ENCODE data around the gene TOM1L1.

TOM1L1 gene

DNA sequence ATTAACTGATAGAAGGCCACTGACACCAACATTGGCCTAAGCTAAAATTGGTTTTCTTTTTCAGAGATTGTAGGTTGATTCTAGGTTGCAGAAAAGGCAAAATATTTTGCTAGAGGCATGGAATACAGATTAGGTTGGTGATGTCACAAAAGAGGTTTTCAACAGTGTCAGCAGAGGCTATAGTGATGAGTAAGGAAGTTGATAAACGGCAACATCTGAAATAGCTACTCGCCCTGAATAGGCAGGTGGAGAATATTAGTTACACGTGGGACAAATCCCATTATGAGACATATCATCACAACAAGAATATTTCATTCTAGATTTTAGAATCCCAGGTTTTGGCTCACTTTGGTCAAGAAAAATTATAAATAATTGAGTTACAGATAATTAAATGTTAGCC lies 1.5 kb upstream of the TOM1L1 start:
- no peak for DNase-seq

DNA sequence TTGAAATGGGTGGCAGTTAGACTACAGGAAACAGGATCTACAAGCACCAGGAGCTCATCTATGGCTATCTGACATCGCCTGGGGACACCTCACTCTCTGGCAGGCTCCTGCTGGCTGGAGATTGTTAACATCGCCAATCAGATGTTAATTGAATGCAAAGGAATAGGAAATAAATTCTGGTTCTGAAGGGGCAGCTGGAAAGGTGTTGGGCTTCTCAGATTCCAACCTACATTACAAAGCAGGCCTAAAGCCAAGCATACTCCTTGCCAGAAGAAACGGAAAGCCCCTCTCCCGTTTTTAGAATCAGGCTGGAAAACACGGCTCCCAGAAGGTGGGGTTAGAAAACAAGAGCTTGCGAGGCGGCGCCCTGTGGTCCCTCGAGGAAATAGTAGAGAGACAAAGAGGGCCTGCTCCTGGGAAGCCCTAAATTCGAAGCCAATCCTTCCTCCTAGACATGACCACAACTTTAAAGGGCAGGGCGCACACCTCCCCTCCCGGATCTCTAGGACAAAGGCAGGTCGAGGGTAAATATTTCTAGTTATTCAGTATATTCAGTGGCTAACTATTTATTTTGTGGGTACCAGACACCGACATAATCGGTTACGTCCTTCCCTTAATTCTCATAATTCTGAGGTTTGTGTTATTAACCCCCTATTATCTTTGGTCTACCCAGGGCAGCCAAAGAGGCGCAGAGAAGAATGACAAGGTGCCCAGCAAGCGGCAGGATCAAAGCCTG lies 763 bp upstream of the TOM1L1 start:
- DNase-seq = no peak

DNA sequence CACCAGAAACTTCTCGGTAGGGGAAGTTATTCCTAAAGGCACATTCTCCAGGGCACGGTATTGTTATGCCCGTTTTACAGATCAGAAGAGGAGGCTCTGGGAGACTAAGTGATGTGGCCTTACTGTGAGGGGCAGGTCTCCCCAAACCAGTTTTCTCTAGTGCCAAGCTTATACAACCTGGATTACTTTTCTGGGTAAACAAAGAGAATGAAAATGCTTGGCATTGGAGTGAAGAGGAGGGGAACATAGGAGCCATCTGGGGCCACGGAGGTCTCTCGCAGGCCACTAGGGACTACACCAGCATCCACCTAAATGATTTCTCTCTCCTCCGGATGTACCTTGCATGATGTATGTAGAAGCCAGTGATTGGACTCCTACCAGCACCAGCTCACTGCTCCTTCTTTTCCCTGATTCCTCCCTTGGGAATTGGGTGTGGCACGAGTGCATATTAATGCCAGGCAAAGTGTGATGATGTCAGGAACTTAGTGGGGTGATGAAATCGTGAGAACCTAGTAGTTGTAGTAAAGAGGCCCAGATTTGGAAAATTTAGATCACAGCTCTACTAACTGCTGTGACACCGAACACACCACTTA lies 674 bp downstream of the TOM1L1 start:
- no peak for DNase-seq

DNA sequence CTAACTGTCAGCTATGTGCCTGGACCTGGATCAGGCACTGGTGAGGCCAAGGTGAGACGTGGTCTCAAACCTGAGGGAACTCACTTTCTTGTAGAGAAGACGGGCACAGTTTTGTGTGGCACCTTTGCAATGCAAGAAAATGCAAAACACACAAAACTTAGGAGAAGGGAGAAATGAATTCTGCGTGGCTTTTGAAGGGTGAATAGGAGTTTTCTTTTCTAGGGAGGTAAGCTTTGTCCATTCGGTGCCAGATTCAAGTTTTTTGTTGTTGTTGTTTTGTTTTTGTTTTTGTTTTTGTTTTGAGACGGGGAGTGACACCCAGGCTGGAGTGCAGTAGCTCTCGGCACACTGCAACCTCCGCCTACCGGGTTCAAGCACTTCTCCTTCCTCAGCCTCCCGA lies 1.4 kb downstream of the TOM1L1 start:
- no peak for DNase-seq

DNA sequence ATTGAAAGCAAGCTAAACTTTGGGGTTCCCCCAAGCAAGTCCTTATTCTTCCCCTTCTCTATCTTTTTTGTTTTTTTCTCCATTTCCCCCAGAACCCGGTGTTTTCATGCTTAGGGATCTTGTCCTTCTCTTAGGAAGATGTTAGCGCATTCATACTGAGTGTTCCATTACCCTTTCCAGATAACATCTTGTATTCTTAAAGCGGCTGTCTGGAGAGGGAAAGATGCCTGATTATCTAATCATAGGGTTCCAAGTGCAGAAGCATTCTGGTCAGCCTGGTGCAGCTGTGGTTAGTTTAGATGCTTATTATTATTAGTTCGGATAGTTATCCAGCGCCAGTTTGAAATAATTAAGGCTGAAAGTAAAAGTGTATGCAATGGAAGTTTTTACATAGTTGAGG lies 2.0 kb downstream of the TOM1L1 start:
- no peak for DNase-seq

DNA sequence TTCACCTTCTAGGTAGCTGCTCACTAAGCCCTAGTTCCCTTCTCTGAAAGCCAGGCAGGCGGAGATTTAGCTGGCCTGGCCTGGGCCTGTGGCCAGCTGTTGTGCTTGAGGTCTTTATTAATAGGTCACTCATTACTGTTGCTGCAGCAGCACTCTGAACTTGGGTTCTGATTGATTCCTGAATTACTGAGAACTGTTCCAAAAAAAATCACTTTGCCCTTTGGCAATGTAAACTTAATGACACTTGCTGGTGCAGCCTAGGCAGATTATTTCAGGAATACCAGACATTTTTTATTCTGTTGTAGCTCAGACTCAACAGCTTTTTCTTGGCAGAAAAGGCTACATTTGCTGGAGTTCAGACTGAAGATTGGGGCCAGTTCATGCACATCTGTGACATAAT lies 2.7 kb downstream of the TOM1L1 start:
- no peak for DNase-seq

DNA sequence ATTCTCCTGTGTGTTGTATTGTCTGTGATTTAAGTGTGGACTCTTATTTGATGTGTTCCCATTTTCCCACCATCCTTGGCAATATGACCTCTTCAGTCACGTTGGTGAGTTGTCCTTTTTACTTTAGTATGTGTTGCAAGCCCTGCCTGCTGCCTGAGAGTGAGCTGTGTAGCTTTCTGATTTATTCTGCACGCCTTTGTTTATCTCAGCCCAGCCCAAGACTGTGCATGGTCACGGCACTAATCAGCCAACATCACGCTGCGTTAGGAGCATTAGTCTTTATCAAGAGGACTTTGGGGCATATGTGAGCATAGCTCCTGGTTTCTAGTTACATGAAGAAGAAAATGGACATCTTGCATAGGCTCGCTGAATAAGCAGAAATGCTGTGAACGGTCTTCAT lies 6.0 kb downstream of the TOM1L1 start:
- no peak for DNase-seq

DNA sequence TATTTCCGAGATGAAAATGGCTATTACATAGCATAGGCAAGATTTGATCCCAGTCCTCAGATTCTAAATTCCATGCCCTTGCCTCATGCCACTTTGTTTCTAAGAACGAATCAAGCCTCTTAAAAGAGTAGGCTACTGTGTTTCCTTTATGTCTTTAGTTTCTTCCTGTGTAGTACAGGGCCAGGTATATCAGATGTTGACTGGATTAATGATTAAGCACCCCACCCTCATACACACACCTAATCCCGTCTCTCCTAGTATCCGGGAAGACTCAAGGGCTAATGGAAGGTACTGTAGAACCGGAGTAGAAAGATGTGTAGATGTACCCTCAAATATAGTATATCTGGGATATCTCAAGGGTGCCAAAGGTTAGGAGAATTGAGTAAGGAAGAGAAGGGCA lies 6.7 kb downstream of the TOM1L1 start:
- DNase-seq = no peak

DNA sequence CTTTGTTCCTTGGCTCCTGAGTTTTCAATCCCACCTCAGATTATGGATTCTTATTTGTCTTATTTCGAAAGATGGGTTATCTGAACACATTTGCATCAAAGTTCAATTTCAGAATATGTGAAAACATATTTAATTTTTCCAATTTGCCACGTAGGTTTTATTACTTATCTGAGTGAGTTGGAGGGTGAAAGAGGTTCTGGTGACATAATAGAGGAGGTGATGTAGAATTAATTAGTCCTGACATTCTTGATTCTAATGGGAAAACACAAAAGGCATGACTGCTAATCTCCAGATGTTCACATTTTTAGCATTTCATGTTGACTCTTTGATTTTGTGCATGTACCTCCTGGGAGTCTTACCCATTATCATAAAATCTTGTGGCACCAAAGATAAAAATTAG lies 9.1 kb downstream of the TOM1L1 start:
- DNase-seq = no peak

DNA sequence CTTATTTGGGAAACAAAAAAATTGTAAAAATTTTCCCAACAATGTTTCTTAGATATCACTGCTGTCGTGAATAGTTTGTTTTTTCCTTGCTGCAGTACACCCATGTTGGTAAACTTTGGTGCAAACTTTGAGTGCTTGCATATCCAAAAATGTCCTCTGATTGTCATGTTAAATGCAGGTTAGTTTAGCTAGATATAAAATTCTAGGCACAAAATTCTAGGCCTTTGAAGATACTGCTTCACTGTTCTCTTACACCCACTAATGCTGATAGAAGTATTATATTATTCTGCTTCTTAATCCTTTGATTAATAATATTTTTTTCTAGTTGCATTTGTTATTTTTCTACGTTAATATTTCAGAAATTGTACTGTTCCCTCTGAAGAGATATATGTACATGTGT lies 16.1 kb downstream of the TOM1L1 start:
- DNase-seq = no peak

DNA sequence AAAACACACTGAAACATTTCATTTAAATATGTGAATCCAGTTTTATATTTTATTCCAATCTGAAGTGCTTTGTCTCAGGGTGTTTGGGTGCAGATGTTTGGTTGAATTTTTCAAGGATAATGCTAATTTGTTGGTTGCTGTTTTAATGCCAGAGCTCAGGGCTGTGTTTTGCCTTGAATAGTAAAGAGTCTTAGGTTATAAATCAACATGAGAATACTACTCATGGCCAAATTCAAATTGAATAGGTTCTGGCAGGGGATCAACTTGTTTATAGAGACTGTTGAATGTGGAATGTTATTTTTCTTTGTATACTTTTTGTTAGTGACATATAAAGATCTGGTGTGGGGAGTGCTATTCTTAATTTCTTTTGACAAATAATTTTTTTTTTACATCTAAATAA lies 18.8 kb downstream of the TOM1L1 start:
- no peak for DNase-seq

DNA sequence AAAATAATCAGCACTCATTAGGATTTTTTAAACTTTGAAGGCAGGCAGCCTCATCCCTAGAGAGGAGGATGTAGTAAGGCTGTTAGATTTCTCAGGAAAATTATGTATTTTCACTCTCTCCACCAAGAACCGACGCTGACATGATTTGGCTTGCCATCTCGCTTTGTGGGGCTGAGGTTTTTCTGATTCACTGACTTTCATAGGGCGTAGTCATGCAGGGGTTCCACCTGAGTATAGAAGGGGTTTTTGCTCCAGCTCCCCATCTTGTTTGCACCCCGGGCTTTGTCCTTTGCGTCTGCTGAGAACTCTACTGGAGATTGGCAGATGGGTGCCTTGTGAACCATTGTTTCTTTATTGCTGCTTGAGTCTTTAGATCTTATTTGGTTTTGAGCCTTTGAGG lies 20.2 kb downstream of the TOM1L1 start:
- DNase-seq = no peak

DNA sequence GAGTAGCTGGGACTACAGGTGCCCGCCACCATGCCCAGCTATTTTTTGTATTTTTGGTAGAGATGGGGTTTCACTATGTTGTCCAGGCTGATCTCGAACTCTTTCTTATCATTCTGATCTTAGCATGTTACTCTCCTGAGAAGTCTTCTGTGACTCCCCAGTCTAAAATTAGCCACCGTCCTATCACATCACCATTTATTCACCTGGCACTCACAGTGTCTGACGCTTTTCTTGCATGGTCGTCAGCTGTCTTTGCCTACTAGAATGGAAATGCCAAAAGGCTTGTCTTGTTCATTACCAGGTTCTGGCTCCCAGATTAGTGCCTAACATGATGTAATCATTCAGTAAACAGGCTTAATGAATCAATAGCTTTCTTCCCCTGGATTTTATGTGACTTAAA lies 23.8 kb downstream of the TOM1L1 start:
- DNase-seq = no peak

DNA sequence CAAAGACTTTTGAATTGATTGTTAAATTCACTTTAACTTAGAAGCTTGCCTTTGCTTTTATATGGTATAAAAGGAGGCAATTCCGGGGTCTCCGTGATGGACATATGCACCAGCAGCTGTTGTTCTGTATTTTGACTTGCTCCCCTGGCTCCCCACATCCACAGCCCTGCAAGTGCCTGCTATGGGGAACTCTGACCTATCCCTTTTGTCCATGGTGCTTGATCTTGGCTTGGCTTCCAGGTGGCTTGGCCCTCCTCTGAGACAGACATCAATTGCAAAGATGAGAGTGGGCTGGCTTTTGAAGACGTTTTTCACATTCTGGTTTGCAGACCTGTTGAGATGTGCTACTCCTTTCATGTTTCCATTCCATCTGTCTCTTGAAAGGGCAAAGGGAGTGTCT lies 26.9 kb downstream of the TOM1L1 start:
- DNase-seq = no peak

DNA sequence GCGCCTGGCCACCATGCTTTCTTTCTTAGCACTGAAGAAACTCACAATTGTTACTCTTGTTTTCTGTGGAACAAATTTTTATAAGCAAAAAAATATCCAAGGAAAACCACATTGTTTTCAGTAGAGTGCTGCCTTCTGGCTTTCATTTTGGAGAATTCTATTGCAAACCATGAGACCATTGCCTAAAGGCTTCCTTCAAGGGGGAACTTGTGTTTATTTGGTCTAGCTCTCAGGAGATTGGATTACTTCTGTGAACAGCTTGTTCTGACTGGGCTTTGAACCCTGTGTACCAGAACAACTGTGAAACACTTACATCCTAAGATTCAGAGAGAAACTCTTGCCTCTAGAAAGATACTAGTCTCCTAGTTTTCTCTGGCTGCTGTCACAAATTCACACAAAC lies 32.1 kb downstream of the TOM1L1 start:
- no peak for DNase-seq

DNA sequence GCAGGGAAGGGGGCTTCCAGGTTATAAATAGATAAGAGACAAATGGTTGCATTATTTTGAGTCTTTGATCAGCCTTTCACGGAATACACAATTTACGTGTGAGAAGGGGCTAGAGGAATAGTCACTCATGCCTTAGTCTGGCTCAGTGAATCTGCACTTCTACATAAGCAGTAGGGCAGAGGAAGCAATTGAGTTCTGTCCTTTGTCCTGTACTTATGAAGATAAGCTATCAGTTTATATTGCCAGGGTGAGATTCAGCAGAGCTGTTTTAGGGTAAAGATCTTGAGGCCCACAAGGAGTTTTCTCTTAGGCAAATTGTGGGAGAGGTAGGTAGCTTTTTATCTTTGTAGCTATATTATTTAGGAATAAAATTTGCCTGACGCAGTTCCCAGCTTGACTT lies 33.3 kb downstream of the TOM1L1 start:
- no peak for DNase-seq

DNA sequence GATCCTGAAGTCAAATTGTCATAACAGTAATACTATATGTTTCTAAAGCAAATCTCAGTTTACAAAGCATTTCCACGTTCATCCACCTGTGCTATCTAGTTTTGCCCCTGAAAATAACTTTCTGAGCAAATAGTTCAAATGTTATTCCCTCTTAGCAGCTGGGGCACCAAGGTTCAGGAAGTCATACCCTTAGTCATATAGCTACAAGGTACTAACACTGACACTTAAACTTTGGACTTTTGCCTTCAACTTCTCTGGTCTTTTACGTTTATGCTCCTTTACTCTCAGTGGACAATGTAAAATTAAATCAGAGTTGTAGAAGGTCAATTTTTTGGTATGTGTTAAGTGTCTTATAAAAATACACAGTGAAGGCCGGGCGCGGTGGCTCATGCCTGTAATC lies 34.8 kb downstream of the TOM1L1 start:
- no peak for DNase-seq

DNA sequence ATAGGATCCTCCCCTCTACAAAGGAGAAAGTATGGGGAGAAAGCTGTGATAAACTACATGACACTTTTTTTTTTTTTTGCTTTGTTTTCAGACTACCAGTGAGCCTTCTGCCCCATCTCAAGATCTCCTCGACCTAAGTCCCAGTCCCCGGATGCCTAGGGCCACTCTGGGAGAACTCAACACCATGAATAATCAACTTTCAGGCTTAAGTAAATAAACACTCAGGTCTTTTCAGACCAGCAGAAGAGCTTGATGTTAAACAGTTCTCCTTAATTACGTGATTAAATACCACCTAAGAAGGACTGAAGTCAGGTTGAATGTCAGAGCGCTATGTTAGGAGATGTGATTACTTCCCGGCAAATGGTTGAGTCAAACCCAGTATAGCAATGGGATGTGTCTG lies 36.4 kb downstream of the TOM1L1 start:
- no peak for DNase-seq

DNA sequence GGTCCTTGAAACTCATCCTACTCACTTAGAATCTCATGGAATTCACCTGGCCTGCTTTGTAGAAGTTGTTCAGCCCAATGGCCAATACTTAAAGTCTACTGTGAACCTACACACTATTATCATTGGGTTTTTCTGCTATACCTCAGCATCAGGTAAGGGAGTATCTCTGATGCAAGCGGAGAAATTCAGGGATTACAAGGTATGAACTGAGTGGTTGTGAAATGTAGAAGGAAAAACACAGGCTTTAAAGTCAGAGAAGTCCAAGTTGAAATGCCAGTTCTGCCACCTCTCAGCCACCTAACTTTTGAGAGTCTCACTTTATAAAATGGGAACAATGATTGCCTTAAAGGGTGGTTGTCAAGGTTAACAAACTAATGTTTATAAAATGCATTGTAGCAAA lies 36.8 kb downstream of the TOM1L1 start:
- DNase-seq = no peak

DNA sequence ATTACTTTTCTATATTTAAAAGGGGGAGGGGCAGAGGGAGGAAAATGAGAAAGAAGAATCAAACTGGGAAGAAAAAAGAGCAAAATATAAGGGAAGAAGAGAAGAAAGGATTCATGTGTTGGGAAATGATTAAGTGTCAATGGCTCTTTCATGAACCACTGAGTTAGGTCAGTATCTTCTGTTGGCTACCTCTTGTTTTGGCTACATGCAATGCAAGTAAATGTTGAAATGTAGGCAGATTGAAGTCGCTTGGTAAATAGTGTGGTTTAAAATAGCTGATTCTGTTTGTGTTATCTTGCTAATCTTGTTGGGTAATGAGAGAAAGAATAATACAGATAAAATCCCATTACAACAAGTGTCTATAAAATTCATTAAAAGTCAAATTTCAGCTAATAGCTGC lies 40.6 kb downstream of the TOM1L1 start:
- no peak for DNase-seq

DNA sequence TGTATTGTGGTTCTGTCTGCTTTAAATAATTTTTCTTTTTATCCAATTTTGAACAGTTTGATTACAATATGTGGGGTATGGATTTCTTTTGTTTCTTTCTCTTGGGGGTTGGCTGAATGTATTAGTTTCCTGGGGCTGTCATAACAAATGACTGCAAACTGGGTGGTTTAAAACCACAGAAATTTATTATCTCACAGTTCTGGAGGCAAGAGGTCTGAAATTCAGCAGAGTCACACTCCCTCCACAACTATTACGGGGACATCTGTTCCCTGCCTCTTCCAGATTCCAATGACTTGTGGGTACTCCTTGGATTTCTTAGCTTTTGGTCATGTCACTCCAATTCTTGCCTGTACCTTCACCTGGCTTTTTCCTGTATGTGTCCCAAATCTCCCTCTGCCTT lies 44.1 kb downstream of the TOM1L1 start:
- no peak for DNase-seq

DNA sequence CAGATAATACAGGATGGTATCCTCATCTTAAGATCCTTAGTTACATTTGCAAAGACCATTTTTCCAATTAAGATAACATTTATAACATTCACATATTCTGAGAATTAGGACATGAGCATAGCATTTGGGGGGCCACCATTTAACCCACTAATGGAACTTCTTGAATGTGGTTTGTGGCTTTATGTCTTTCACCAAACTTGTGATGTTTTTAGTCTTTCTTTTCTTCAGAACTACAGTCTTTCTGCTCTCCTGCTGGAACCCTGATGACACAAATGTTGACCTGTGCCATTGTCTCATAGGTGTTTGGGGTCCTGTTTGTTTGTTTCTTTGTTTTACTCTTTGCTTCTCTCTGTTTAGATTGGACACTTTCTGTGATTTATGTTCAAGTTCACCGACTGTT lies 44.6 kb downstream of the TOM1L1 start:
- no peak for DNase-seq

DNA sequence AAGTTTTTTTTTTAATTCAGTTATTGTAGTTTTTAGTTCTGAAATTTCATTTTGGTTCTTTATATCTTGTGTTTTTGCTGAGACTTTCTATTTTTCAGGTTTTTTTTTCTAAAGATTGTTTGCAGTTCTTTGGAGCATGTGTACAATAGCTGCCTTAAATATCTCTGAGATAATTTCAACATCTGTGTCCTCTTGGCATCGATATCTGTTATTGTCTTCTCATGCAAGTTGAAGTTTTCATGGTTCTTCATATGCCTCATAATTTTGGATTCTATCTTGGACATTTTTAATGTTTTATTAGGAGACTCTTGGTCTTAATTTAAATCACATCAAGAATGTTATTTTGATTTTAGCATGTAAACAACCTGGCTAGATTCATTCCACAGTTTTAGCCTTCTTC lies 45.0 kb downstream of the TOM1L1 start:
- no peak for DNase-seq

DNA sequence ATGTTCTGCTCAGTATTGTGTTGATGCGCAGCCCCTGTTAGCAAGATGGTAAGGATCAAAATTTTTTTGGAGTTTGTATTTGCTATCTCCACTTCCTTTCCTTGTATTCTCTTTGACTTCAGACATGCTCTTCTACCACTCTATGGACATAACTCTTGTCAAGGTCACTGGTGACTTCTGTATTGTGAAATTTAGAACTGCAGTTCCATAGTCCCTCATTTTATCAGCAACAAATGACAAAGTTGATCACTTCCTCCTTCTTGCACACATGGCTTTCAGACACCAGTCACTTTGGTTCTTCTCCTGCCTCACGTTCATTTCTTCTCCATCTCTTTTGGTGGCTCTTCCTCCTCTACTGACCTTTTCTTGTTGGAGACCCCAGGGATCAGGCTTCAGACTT lies 46.7 kb downstream of the TOM1L1 start:
- no peak for DNase-seq

DNA sequence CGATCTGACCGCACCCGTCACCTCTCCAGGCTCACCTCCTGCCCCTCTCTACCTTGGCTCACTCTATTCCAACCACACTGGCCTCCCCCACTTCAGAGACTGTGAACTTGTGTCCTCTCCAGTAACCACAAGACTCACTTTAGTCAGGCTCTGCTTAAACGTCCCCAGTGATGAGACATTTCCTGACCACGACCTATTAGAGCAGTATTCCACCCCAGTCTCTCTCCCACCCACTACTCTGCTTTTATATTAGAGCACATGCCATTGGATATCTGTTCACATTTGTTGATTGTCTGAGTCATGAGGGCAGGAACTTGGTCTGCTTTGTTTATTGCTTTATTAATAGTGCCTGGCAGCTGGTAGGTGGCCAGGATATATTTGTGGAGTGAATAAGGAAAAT lies 47.7 kb downstream of the TOM1L1 start:
- no peak for DNase-seq

Data from stimulated activated CD4-positive, alpha-beta T cell treated with anti-CD3 and anti-CD28 coated beads, Interleukin-15, amount 100 ng/mL, for 24 hours (primary cell).